Thoracic aorta (tissue), 2 donors: ENCODE data around the gene RBMS3. TPM values are rescaled to one million over a fixed set of nuclear protein-coding genes. Genes with fewer than 3 reads are reported as not detected.

Experiments
- ATAC-seq: fragments of 150-250 bp; one replicate; pipeline ENCODE4 v1.8.0; 2017; ENCODE audit warnings: low read depth; ENCODE audit not compliant: insufficient number of reproducible peaks, low FRiP score
- DNase-seq: peaks from one replicate; pipeline ENCODE4 v3.0.0-alpha.2; 2020; ENCODE audit warnings: low spot score
- H3K27ac ChIP-seq, 2 donors: fragments of 200-600 bp; sonication (generic); 1 replicate in 1 of 2; 2 replicates in 1 of 2; pipeline ENCODE4 v1.5.1; 2016; ENCODE audit warnings: mild to moderate bottlenecking in 2 of 2, moderate library complexity in 2 of 2
- H3K27me3 ChIP-seq: fragments of 200-600 bp; sonication (generic); replicated peaks from 2 replicates; pipeline ENCODE4 v1.6.0; 2016; ENCODE audit warnings: mild to moderate bottlenecking; ENCODE audit not compliant: insufficient read depth
- H3K36me3 ChIP-seq: fragments of 200-600 bp; sonication (generic); one replicate; pipeline ENCODE4 v1.5.1; 2016
- H3K4me1 ChIP-seq, 2 donors: fragments of 200-600 bp; sonication (generic); 1 replicate in 1 of 2; 2 replicates in 1 of 2; pipeline versions ENCODE4 v1.5.1 to v1.6.0; 2016; ENCODE audit warnings: low read depth in 2 of 2, mild to moderate bottlenecking in 1 of 2; ENCODE audit not compliant: control insufficient read depth in 1 of 2
- H3K4me3 ChIP-seq: fragments of 200-600 bp; sonication (generic); 2 replicates; pipeline ENCODE4 v1.5.1; 2016; ENCODE audit warnings: mild to moderate bottlenecking
- H3K9me3 ChIP-seq: fragments of 200-600 bp; sonication (generic); 2 replicates; pipeline ENCODE4 v1.5.1; 2016
- CTCF ChIP-seq: fragments of 200-600 bp; sonication (generic); IDR thresholded peaks from one replicate; pipeline ENCODE4 v1.5.1; 2019; ENCODE audit warnings: antibody characterized with exemption
- total RNA-seq, 2 donors: library from RNA; depleted of rRNA; stranded (reverse); fragments of >200 nt; gene quantifications; one replicate each; pipeline versions ENCODE4 v1.1.0 to v1.2.3, GENCODE V29; 2016

The RBMS3 gene
- total RNA-seq, 2 donors from 2014 or later: 149 to 186 TPM

DNA sequence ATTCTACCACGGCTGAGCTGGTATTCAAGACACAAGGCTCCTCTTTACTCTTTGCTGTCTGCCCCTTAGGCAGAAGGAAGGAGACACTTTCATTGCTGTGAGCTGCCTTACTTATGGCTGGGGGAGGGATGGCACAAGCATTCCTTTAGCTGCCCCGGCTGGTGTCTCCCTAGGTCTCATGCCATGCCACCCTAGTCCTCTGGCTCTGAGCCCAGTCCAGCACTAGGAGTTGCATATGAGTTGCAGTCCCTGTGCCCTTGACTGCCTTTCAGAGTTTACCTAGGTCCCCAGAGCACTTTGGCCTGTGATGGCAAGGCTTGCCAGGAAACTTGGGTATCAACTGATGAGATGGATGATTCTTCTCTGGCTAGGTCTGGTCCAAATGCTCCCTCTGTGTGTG, 296.4 kb downstream of the RBMS3 start:
- DNase-seq (no peak), ATAC-seq (no peak)
- Histone ChIP-seq H3K27me3 (no peaks in the 10 kb centered on the region), H3K27ac (no peak overlapping the region), H3K4me3 (no peak overlapping the region), H3K4me1 (peaks cover 6% of the 10 kb centered on the region in 2 donors), H3K9me3 (no peaks in the 10 kb centered on the region), H3K36me3 (no peaks in the 10 kb centered on the region)
- no peak for TF ChIP-seq CTCF

- TF ChIP-seq CTCF: no peak
- Histone ChIP-seq H3K27ac (no peak overlapping the region), H3K27me3 (no peaks in the 10 kb centered on the region), H3K36me3 (no peaks in the 10 kb centered on the region), H3K9me3 (no peaks in the 10 kb centered on the region), H3K4me3 (no peak overlapping the region), H3K4me1 (peaks cover 6 to 10% of the 10 kb centered on the region in 2 donors)
- no peak for ATAC-seq
- no peak for DNase-seq
Measured at GRCh38 chr3:29581311-29581710, 300.4 kb downstream of the RBMS3 start.

GRCh38 chr3:29582273-29582672, 301.4 kb downstream of the RBMS3 start:
- Histone ChIP-seq H3K4me3 (no peak overlapping the region), H3K36me3 (no peaks in the 10 kb centered on the region), H3K9me3 (no peaks in the 10 kb centered on the region), H3K4me1 (peaks cover 6 to 7% of the 10 kb centered on the region in 2 donors), H3K27me3 (no peaks in the 10 kb centered on the region), H3K27ac (no peak overlapping the region)
- TF ChIP-seq CTCF: no peak
- ATAC-seq (no peak), DNase-seq (no peak)

GRCh38 chr3:29583861-29584260, 303.0 kb downstream of the RBMS3 start:
- Histone ChIP-seq H3K36me3 (no peaks in the 10 kb centered on the region), H3K27ac (no peak overlapping the region), H3K9me3 (no peaks in the 10 kb centered on the region), H3K4me1 (peaks cover 0 to 7% of the 10 kb centered on the region in 2 donors), H3K27me3 (no peaks in the 10 kb centered on the region), H3K4me3 (no peak overlapping the region)
- no peak for TF ChIP-seq CTCF
- DNase-seq (no peak), ATAC-seq (no peak)

- Histone ChIP-seq H3K27ac (no peak overlapping the region), H3K9me3 (no peaks in the 10 kb centered on the region), H3K36me3 (no peaks in the 10 kb centered on the region), H3K4me1 (peaks cover 0 to 12% of the 10 kb centered on the region in 2 donors), H3K4me3 (no peak overlapping the region), H3K27me3 (no peaks in the 10 kb centered on the region)
- DNase-seq (no peak), ATAC-seq (no peak)
- no peak for TF ChIP-seq CTCF
Measured at GRCh38 chr3:29585368-29585767, 304.5 kb downstream of the RBMS3 start.
